Kidney (tissue), 14 donors: ENCODE results near the gene RABL2B. TPM values are rescaled to one million over a fixed set of nuclear protein-coding genes. Genes with fewer than 3 reads are reported as not detected.

Experiments
- DNase-seq, 5 donors: peaks; one replicate each; pipeline ENCODE4 v3.0.0-alpha.2; 2013 to 2020
- FAIRE-seq: peaks from 2 replicates; lab custom pipeline; 2012; peaks lifted over from hg19 to GRCh38; lab: Jason Lieb, UNC
- H3K27ac ChIP-seq, 2 donors: one replicate each; pipeline ENCODE4 v1.7.0; 2013; ENCODE audit warnings: low read depth in 2 of 2, low read length in 2 of 2, inconsistent platforms in 1 of 2
- H3K27me3 ChIP-seq: one replicate; pipeline ENCODE4 v1.7.1; 2013; ENCODE audit warnings: low read length, inconsistent platforms; ENCODE audit not compliant: control insufficient read depth, insufficient read depth
- H3K36me3 ChIP-seq, 3 donors: one replicate each; pipeline versions ENCODE4 v1.7.0 to v1.7.1; 2013; ENCODE audit warnings: low read length in 3 of 3, control low read depth in 1 of 3, inconsistent platforms in 1 of 3; ENCODE audit not compliant: insufficient read depth in 3 of 3, control insufficient read depth in 2 of 3
- H3K4me1 ChIP-seq, 3 donors: one replicate each; pipeline versions ENCODE4 v1.7.0 to v1.7.1; 2013; ENCODE audit warnings: low read length in 3 of 3, inconsistent platforms in 1 of 3, low read depth in 1 of 3; ENCODE audit not compliant: control insufficient read depth in 2 of 3, insufficient read depth in 2 of 3
- H3K4me3 ChIP-seq, 3 donors: one replicate each; pipeline versions ENCODE4 v1.7.0 to v1.8.1; 2013; ENCODE audit warnings: low read length in 3 of 3, control low read depth in 1 of 3, inconsistent platforms in 1 of 3
- H3K9ac ChIP-seq, 3 donors: one replicate each; pipeline versions ENCODE4 v1.7.0 to v1.7.1; 2013; ENCODE audit warnings: low read length in 3 of 3, control low read depth in 1 of 3, inconsistent platforms in 1 of 3
- H3K9me3 ChIP-seq, 3 donors: one replicate each; pipeline versions ENCODE4 v1.7.0 to v1.7.1; 2013; ENCODE audit warnings: low read length in 3 of 3, control low read depth in 1 of 3, inconsistent platforms in 1 of 3; ENCODE audit not compliant: control insufficient read depth in 2 of 3, insufficient read depth in 1 of 3
- intact Hi-C: fragments of 100-400 bp; cut with DNase I; formaldehyde crosslinking; loops from one replicate; pipeline ENCODE4 v1.11.1; 2022
- polyA plus RNA-seq: library from polyadenylated mRNA; stranded (reverse); fragments of 350-450 nt; fragmentation: Illumina TruSeq; extraction: RNeasy Lipid Tissue Mini Kit (QIAGEN cat#74804); gene quantifications from one replicate; pipeline ENCODE4 v1.2.3, GENCODE V29; 2014; ENCODE audit warnings: low read depth, low replicate concordance; ENCODE audit not compliant: insufficient read depth
- total RNA-seq: library from RNA; stranded (reverse); fragmentation: NEBNext Ultra II Directional; extraction: Animal tissue kit (Norgen Biotek cat#: 25700); gene quantifications from one replicate; pipeline ENCODE4 v1.2.1, GENCODE V29; 2021
- TF ChIP-seq, protein P1 (sequence below): IDR thresholded peaks from 3 replicates; pipeline ENCODE4 v1.5.1; 2012; ENCODE audit warnings: mild to moderate bottlenecking, moderate library complexity, borderline replicate concordance; ENCODE audit not compliant: insufficient read depth; ENCODE audit errors: extremely low read depth
- donor health status: control.
- donor health status: control.
- donor health status: control.
- donor health status: control.
- donor health status: control.
- donor health status: DM: yes; HTN: yes; CAD: no.
- donor health status: Normal renal cell carcinoma (clear cell type).

The RABL2B gene
- total and polyA plus RNA-seq, 2 donors from 2014 or later = 26.2 to 43.5 TPM

DNA sequence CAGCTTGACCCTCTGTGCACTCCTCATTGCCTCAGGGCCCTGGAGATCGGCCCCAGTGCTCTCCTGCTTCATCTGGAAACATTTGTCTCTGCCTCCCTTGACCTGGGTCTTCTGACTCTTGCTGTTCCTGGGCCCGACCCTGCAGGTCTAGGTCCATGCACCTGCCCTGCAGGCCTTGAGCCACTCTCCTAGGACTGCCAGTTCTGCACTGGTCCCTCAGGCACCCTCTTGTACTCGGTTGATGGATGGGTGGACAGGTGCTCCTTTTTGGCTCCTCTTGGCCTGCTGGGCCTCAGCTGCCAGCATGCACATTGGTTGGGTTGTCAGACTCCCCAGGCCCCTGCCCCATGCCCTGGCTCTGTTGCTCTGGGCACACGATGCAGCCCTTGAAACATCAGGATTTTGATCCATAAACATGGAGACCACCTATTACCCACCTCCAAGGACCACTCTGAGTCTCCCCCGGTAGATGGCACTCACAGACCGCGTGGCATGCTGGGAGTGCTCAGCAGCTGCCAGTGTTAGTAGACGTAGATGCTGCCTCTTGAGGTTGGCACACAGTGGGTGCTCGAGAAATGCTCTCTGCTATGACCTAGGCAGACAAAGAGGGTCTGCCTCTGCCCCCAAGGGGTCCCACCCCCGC lies 65.6 kb downstream of the RABL2B start:
- Histone ChIP-seq H3K36me3 (peaks cover 0 to 5% (median 0%) of the 10 kb centered on the region in 3 donors), H3K4me3 (no peak overlapping the region), H3K9me3 (no peaks in the 10 kb centered on the region), H3K9ac (no peak overlapping the region), H3K27ac (no peak overlapping the region), H3K4me1 (no peaks in the 10 kb centered on the region), H3K27me3 (no peaks in the 10 kb centered on the region)
- FAIRE-seq = no peak
- DNase-seq = no peak
- TF ChIP-seq, protein P1, sequence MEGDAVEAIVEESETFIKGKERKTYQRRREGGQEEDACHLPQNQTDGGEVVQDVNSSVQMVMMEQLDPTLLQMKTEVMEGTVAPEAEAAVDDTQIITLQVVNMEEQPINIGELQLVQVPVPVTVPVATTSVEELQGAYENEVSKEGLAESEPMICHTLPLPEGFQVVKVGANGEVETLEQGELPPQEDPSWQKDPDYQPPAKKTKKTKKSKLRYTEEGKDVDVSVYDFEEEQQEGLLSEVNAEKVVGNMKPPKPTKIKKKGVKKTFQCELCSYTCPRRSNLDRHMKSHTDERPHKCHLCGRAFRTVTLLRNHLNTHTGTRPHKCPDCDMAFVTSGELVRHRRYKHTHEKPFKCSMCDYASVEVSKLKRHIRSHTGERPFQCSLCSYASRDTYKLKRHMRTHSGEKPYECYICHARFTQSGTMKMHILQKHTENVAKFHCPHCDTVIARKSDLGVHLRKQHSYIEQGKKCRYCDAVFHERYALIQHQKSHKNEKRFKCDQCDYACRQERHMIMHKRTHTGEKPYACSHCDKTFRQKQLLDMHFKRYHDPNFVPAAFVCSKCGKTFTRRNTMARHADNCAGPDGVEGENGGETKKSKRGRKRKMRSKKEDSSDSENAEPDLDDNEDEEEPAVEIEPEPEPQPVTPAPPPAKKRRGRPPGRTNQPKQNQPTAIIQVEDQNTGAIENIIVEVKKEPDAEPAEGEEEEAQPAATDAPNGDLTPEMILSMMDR = no peak
- intact Hi-C loops = no loop called here

Other genes with a start within 250 kb of the RABL2B start
- gene KLHDC7B, start 237.7 kb downstream of the RABL2B start, total RNA-seq = 16.1 TPM
- 1.4 TPM for gene KLHDC7B, start 237.7 kb downstream of the RABL2B start, polyA plus RNA-seq
- not detected for gene SYCE3, start 220.7 kb downstream of the RABL2B start, total RNA-seq
- 4.6 TPM for gene SYCE3, start 220.7 kb downstream of the RABL2B start, polyA plus RNA-seq
- gene CPT1B, start 205.2 kb downstream of the RABL2B start, total RNA-seq = 34.3 TPM
- 20.6 TPM for gene CPT1B, start 205.2 kb downstream of the RABL2B start, polyA plus RNA-seq
- 91.7 TPM for gene CHKB, start 200.8 kb downstream of the RABL2B start, total RNA-seq
- 73.0 TPM for gene CHKB, start 200.8 kb downstream of the RABL2B start, polyA plus RNA-seq
- gene MAPK8IP2, start 182.8 kb downstream of the RABL2B start, total RNA-seq = 1.1 TPM
- 1.0 TPM for gene MAPK8IP2, start 182.8 kb downstream of the RABL2B start, polyA plus RNA-seq
- 53.0 TPM for gene ARSA, start 155.5 kb downstream of the RABL2B start, total RNA-seq
- 52.8 TPM for gene ARSA, start 155.5 kb downstream of the RABL2B start, polyA plus RNA-seq
- gene SHANK3, start 110.8 kb downstream of the RABL2B start, total RNA-seq = 40.5 TPM
- gene SHANK3, start 110.8 kb downstream of the RABL2B start, polyA plus RNA-seq = 8.8 TPM
- gene ACR, start 45.4 kb downstream of the RABL2B start, total RNA-seq = 1.6 TPM
- gene ACR, start 45.4 kb downstream of the RABL2B start, polyA plus RNA-seq = 1.0 TPM